SJCRH30 (cell line): ENCODE data around the gene ZNF581. TPM values are rescaled to one million over a fixed set of nuclear protein-coding genes. Genes with fewer than 3 reads are reported as not detected.
A peak's percentile ranks its signal among the peaks of the same experiment; 100 is the strongest.

ENCODE experiments used
- DNase-seq, 2 experiments: peaks; one replicate each; pipeline ENCODE4 v3.0.0-alpha.2; 2015 to 2020
- H3K27ac ChIP-seq: fragments of 250-450 bp; sonication (Bioruptor Pico); 2 replicates; pipeline ENCODE4 v1.5.1; 2020; ENCODE audit warnings: mild to moderate bottlenecking, moderate library complexity
- H3K27me3 ChIP-seq: fragments of 250-450 bp; sonication (Bioruptor Pico); 2 replicates; pipeline ENCODE4 v1.5.1; 2020; ENCODE audit warnings: mild to moderate bottlenecking, moderate library complexity
- H3K36me3 ChIP-seq: fragments of 250-450 bp; sonication (Bioruptor Pico); 2 replicates; pipeline ENCODE4 v1.5.1; 2020; ENCODE audit warnings: mild to moderate bottlenecking, moderate library complexity
- H3K4me1 ChIP-seq: fragments of 250-450 bp; sonication (Bioruptor Pico); 2 replicates; pipeline ENCODE4 v1.5.1; 2020; ENCODE audit warnings: mild to moderate bottlenecking, moderate library complexity
- H3K4me3 ChIP-seq: fragments of 250-450 bp; sonication (Bioruptor Pico); 2 replicates; pipeline ENCODE4 v1.5.1; 2020; ENCODE audit warnings: mild to moderate bottlenecking, moderate library complexity
- H3K9me3 ChIP-seq: fragments of 250-450 bp; sonication (Bioruptor Pico); replicated peaks from 2 replicates; pipeline ENCODE4 v1.5.1; 2020; ENCODE audit warnings: mild to moderate bottlenecking, moderate library complexity
- total RNA-seq: library from RNA; depleted of rRNA; stranded (reverse); fragments of >200 nt; shearing (Covaris generic); gene quantifications from 2 replicates; pipeline ENCODE4 v1.2.3, GENCODE V29; 2014

Gene ZNF581
- total RNA-seq, 1 experiment from 2014 or later: 17.9 TPM

GRCh38 chr19:55616395-55616875, 27.0 kb upstream of the ZNF581 start:
- Histone ChIP-seq H3K27me3 (no peaks in the 10 kb centered on the region), H3K9me3 (no peaks in the 10 kb centered on the region), H3K4me1 (peaks cover 4% of the 10 kb centered on the region), H3K27ac (no peak overlapping the region), H3K36me3 (peaks cover 24% of the 10 kb centered on the region), H3K4me3 (no peak overlapping the region)
- DNase-seq: no peak

DNA sequence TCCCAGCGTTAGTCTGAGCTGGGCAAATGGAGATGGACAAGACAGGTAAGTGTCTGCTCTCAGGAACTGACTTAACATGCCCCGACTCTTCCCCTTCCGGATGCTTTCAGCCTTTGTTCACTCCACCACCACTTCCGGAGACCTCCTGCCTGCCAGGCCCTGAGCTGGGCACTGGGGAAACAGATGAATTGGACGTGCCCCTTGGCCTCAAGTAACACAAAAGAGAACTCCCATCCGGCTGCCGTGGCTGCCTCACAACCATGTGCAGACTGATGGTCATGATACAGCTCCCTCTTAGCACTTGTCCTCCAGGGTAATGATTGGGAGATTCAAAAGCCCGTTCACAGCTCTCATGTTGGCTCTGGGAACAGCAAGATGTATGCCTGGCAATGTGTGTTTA, 26.0 kb upstream of the ZNF581 start:
- Histone ChIP-seq H3K4me3 (no peak overlapping the region), H3K9me3 (no peaks in the 10 kb centered on the region), H3K36me3 (peaks cover 24% of the 10 kb centered on the region), H3K4me1 (peaks cover 4% of the 10 kb centered on the region), H3K27ac (no peak overlapping the region), H3K27me3 (no peaks in the 10 kb centered on the region)
- DNase-seq: no peak

DNA sequence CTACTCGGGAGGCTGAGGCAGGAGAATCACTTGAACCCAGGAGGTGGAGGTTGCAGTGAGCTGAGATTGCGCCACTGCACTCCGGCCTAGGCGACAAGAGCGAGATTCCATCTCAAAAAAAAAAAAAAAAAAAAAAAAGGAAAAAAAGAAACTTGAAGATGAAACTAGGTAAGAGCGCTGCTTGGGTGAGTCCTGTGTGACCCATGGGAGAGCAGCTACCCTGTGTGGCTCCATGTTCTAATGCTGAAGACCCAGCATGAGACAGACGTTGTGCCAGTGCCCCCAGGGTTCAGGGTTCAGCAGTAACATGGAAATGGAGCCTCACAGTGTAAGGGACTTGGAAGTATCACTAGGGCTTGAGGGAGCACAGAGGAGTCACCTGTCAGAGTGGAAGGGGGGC, 25.0 kb upstream of the ZNF581 start:
- Histone ChIP-seq H3K4me3 (no peak overlapping the region), H3K27me3 (no peaks in the 10 kb centered on the region), H3K4me1 (peaks cover 4% of the 10 kb centered on the region), H3K27ac (no peak overlapping the region), H3K36me3 (peaks cover 24% of the 10 kb centered on the region), H3K9me3 (no peaks in the 10 kb centered on the region)
- DNase-seq: no peak

GRCh38 chr19:55619286-55619685, 24.2 kb upstream of the ZNF581 start:
- no peak for DNase-seq
- H3K27ac ChIP-seq: no peak overlapping the region
- no peak overlapping the region for H3K4me3 ChIP-seq
- H3K27me3 ChIP-seq: no peaks in the 10 kb centered on the region
- no peaks in the 10 kb centered on the region for H3K9me3 ChIP-seq
- peaks cover 4% of the 10 kb centered on the region for H3K4me1 ChIP-seq
- peaks cover 24% of the 10 kb centered on the region for H3K36me3 ChIP-seq

- DNase-seq: no peak
- Histone ChIP-seq H3K36me3 (peaks cover 19% of the 10 kb centered on the region), H3K27ac (no peak overlapping the region)
These were observed 22.8 kb upstream of the ZNF581 start for GRCh38 chr19:55620410-55621204.

DNA sequence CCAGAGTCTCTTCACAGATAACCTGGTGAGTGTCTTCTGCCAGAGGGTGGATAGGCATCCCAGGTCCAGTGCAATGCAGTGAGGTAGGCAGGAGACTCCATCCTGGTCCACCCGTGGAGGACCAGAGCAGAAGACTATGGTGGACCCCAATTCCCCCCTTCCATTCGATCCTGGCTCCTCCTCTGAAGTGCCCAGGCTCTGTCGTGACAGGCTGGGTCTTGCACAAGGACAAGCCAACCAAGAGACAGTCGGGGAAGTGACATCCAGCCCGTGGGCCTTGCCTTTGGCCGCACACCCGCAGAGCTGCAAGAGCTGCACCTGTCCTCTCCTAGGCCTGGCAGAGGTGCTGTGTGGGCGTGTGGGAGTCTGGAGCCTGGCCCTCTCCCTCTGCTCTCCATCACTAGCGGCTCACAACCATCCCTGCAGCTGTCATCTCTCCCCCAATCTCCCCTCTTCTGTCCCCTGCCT, 22.2 kb upstream of the ZNF581 start:
- Histone ChIP-seq H3K9me3 (no peaks in the 10 kb centered on the region), H3K36me3 (peaks cover 14% of the 10 kb centered on the region), H3K4me1 (peaks cover 4% of the 10 kb centered on the region), H3K4me3 (no peak overlapping the region), H3K27ac (no peak overlapping the region), H3K27me3 (no peaks in the 10 kb centered on the region)
- DNase-seq: no peak

More at GRCh38 chr19:55620410-55621204, 22.8 kb upstream of the ZNF581 start:
- no peaks in the 10 kb centered on the region for H3K9me3 ChIP-seq
- no peak overlapping the region for H3K4me3 ChIP-seq
- no peaks in the 10 kb centered on the region for H3K27me3 ChIP-seq
- H3K4me1 ChIP-seq: peaks cover 4% of the 10 kb centered on the region

- Histone ChIP-seq H3K4me3 (no peak overlapping the region), H3K36me3 (peaks cover 12% of the 10 kb centered on the region), H3K27me3 (no peaks in the 10 kb centered on the region), H3K4me1 (peaks cover 4% of the 10 kb centered on the region), H3K9me3 (no peaks in the 10 kb centered on the region), H3K27ac (no peak overlapping the region)
- no peak for DNase-seq
These were observed 21.7 kb upstream of the ZNF581 start for GRCh38 chr19:55621673-55622231.

DNA sequence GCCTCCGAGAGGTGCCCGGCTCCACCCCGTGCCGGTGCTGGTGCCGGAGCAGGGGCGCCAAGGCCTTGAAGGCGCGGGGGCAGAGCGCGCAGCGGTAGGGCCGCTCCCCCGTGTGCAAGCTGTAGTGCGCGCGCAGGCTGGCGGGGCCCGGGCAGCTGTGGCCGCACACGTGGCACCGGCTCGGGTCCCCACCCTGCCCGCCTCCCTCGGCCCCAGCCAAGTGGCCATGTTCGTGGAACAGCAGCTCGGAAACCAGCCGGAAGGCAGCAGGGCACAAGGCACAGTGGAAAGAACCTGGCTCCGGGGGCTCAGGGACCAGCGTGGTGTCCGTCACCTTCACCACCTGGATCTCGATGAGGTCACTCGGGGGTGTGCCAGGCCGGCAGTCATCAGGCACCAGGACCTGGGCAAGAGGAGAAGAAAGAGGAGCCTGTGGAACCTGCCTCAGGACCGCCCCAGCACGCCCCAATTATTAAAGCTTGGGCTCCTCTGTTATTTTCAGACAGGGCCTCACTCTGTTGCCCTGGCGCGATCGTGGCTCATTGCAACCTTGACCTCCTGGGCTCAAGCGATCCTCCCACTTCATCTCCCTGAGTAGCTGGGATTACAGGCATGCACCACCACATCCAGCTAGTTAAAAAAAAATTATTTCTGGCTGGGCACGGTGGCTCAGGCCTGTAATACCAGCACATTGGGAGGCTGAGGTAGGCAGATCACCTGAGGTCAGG, 21.0 kb upstream of the ZNF581 start:
- Histone ChIP-seq H3K9me3 (no peaks in the 10 kb centered on the region), H3K4me1 (peaks cover 4% of the 10 kb centered on the region), H3K27me3 (no peaks in the 10 kb centered on the region), H3K36me3 (peaks cover 9% of the 10 kb centered on the region), H3K4me3 (no peak overlapping the region), H3K27ac (no peak overlapping the region)
- DNase-seq: no peak

DNA sequence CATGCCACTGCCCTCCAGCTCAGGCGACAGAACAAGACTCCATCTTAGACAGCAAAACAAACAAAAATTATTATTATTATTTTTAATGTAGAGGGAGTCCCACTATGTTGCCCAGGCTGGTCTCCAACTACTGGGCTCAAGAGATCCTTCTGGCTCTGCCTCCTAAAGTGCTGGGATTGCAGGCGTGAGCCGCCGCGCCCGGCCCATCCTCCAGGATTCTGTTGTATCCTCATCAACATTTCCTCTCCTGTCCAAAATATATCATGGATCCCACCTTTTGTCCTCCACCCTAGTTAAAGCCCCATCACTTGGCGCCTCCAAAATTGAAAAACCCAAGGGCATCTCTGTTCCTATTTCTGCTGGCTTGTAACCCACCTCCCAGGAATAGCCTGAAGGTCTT, 20.3 kb upstream of the ZNF581 start:
- Histone ChIP-seq H3K36me3 (0 out of 2 replicates have a peak, but pooled peaks cover 2% of the 10 kb centered on the region), H3K4me1 (peaks cover 4% of the 10 kb centered on the region), H3K27ac (no peak overlapping the region), H3K27me3 (no peaks in the 10 kb centered on the region), H3K9me3 (no peaks in the 10 kb centered on the region), H3K4me3 (no peak overlapping the region)
- no peak for DNase-seq

- no peak overlapping the region for H3K27ac ChIP-seq
- peaks cover 3% of the 10 kb centered on the region for H3K4me1 ChIP-seq
- 0 out of 2 replicates have a peak, but pooled peaks cover 2% of the 10 kb centered on the region for H3K36me3 ChIP-seq
- no peaks in the 10 kb centered on the region for H3K9me3 ChIP-seq
- DNase-seq: no peak
- H3K27me3 ChIP-seq: no peaks in the 10 kb centered on the region
- peak overlapping the region; percentile 41 for H3K4me3 ChIP-seq
These were observed 19.9 kb upstream of the ZNF581 start for GRCh38 chr19:55623561-55623960.

DNA sequence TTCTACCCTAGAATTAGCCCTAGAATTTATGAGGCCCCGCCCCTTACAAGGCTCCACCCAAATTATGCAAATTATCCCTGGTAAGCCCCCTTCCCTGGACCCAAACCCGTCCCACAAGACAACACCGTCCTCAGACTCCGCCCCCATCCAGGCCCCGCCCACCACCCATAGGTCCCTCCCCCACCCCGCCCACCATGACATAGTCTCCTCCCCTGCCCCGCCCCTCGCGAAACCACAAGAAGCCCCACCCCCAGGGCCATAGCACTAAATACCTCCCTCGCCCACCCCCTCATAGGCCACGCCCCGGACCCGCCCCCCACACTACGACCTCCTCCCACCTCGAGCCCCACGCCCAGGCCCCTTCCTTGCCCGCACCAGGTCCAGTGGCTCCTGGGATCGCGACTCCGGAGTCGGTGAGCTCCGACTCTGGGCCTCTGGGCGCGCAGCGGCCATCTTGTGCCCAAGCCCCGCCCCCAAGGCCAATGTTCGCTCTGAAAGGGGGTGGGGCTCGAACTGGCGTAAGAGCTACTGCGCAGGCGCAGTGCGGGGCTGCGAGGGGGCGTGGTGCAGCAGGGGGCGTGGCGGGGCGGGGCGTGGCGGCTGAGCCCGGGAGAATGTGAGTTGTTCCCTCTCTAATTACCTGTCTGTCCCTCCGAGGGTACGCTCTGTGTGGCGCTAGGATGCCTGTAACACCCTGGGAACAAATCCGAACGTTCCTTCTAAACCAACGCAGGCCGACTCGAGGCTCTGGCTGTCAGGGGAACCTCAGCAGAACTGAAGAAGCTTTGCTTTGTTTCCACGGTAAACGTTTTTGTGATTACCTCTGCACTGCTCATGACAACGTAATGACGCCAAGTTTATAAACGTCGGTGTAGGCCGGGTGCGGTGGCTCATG, 19.1 kb upstream of the ZNF581 start, which contains the start of gene ZNF784:
TSS of gene ZNF784 (minus strand) at position 458 of the 895 bp plus-strand sequence. CDS start at position 453, 5 bp downstream.
- peak within 1 kb of the TSS; percentile 78 for H3K27ac ChIP-seq
- no peaks in the 10 kb centered on the region for H3K4me1 ChIP-seq
- DNase-seq: peak; percentile 93 to 96
- no peaks in the 10 kb centered on the region for H3K27me3 ChIP-seq
- no peaks in the 10 kb centered on the region for H3K9me3 ChIP-seq
- H3K36me3 ChIP-seq: 0 out of 2 replicates have a peak, but pooled peaks cover 2% of the 10 kb centered on the region
- H3K4me3 ChIP-seq: peak within 1 kb of the TSS; percentile 63

DNA sequence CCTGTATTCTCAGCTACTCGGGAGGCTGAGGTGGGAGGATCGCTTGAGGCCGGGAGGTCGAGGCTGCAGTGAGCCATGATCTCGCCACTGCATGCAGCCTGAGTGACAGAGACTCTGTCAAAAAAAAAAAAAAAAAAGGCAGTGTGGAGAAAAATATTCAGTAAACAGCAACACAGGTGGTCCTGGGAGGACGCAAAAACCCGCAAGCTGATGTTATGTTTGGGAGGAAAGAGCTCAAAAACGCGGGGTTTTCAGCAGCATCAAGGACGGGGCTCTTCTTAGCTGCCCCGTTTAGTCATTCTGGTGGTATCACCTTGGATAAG, 18.5 kb upstream of the ZNF581 start:
- DNase-seq: no peak
- Histone ChIP-seq H3K27ac (no peak overlapping the region; the same call in 1 of the 2 replicates), H3K27me3 (no peaks in the 10 kb centered on the region), H3K4me3 (peak overlapping the region; percentile 63), H3K4me1 (no peaks in the 10 kb centered on the region), H3K9me3 (no peaks in the 10 kb centered on the region), H3K36me3 (no peaks in the 10 kb centered on the region)

DNA sequence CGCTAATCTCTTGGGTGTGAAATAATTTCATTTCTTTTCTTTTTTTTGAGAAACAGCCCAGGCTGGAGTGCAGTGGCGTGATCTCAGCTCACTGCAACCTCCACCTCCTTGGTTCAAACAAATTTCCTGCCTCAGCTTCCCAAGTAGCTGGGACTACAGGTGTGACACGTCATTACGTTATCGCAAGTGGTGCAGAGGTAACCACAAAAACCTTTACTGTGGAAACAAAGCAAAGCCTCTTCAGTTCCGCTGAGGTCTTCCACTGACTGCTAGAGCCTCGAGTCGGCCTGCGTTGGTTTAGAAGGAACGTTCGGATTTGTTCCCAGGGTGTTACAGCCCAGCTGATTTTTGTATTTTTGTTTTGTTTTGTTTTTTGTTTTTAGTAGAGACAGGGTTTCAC, 17.1 kb upstream of the ZNF581 start:
- no peaks in the 10 kb centered on the region for H3K4me1 ChIP-seq
- no peaks in the 10 kb centered on the region for H3K27me3 ChIP-seq
- H3K9me3 ChIP-seq: no peaks in the 10 kb centered on the region
- no peaks in the 10 kb centered on the region for H3K36me3 ChIP-seq
- no peak for DNase-seq
- H3K4me3 ChIP-seq: no peak overlapping the region
- H3K27ac ChIP-seq: no peak overlapping the region

DNA sequence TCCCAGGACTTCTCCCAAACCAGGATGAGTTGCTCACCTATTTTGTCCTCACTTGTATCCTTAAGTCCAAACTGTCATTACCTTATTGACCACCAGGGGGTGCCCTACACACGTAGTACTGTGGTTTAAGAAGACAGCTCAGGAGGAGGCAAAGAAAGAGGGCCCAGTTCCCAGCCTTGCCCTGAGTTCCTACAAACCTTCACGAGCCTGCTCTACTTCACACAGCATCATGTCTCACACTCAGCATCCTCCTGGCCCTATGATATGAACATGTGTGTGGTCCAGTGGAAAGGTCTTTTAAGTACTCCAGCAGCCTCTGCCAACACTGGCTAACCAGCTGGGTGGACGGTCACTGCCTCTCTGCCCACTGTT, 11.0 kb upstream of the ZNF581 start:
- Histone ChIP-seq H3K27me3 (no peaks in the 10 kb centered on the region), H3K4me1 (0 out of 2 replicates have a peak, but pooled peaks cover 5% of the 10 kb centered on the region), H3K36me3 (no peaks in the 10 kb centered on the region), H3K9me3 (no peaks in the 10 kb centered on the region), H3K4me3 (no peak overlapping the region), H3K27ac (no peak overlapping the region)
- DNase-seq: peak; percentile 92 to 95
